B cell (primary cell): ENCODE results near the gene SREBF1. TPM values are rescaled to one million over a fixed set of nuclear protein-coding genes. Genes with fewer than 3 reads are reported as not detected.

Experiments
- ATAC-seq: fragments of 200-7000 bp; cut with Tn5 transposase; one replicate; pipeline ENCODE4 v1.10.0; 2021; ENCODE audit warnings: low read depth, mild to moderate bottlenecking, moderate number of reproducible peaks, moderate library complexity
- CTCF ChIA-PET: fragments of 350-600 bp; sonication (Branson Sonifier 250); formaldehyde crosslinking; loops from one replicate; lab custom pipeline; 2021; ENCODE audit warnings: antibody characterized with exemption, inconsistent platforms; lab: Charles Lee
- POLR2A ChIA-PET: fragments of 350-600 bp; sonication (Branson Sonifier 250); formaldehyde crosslinking; loops from one replicate; lab custom pipeline; 2021; ENCODE audit warnings: antibody characterized with exemption; lab: Charles Lee
- DNase-seq: peaks from one replicate; pipeline ENCODE4 v3.0.0; 2013
- H2AFZ ChIP-seq: 2 replicates; pipeline ENCODE4 v1.6.1; 2012; ENCODE audit warnings: mild to moderate bottlenecking, low read depth, low read length; ENCODE audit not compliant: insufficient read depth, poor library complexity, severe bottlenecking
- H3K27ac ChIP-seq, 2 donors: 1 replicate in 1 of 2; 2 replicates in 1 of 2; pipeline ENCODE4 v1.5.1; 2012 to 2013; ENCODE audit warnings: low read length in 2 of 2, mild to moderate bottlenecking in 2 of 2, moderate library complexity in 1 of 2
- H3K27me3 ChIP-seq, 4 experiments: fragments of 200-600 bp in 1 of 4; sonication (generic) in 1 of 4; replicated peaks in 1 of 4; 1 replicate in 2 of 4; 2 replicates in 2 of 4; pipeline versions ENCODE4 v1.6.1 to v1.7.0; 2013 to 2016; ENCODE audit warnings: low read length in 3 of 4, mild to moderate bottlenecking in 2 of 4, mixed read lengths in 1 of 4, moderate library complexity in 1 of 4; ENCODE audit not compliant: insufficient read depth in 4 of 4, control insufficient read depth in 3 of 4; ENCODE audit errors: control extremely low read depth in 1 of 4
- H3K36me3 ChIP-seq, 2 experiments: replicated peaks in 1 of 2; 1 replicate in 1 of 2; 2 replicates in 1 of 2; pipeline versions ENCODE4 v1.6.1 to v1.7.1; 2013; ENCODE audit warnings: low read length in 1 of 2; ENCODE audit not compliant: insufficient read depth in 2 of 2, control insufficient read depth in 1 of 2; ENCODE audit errors: control extremely low read depth in 1 of 2, extremely low read depth in 1 of 2
- H3K4me1 ChIP-seq, 2 donors: fragments of 200-600 bp in 1 of 2; sonication (generic) in 1 of 2; 1 replicate in 1 of 2; 2 replicates in 1 of 2; pipeline versions ENCODE4 v1.5.1 to v1.6.1; 2013 to 2017; ENCODE audit warnings: low read length in 2 of 2; ENCODE audit not compliant: control insufficient read depth in 2 of 2, insufficient read depth in 2 of 2
- H3K4me2 ChIP-seq: replicated peaks from 2 replicates; pipeline ENCODE3; 2012; ENCODE audit warnings: mild to moderate bottlenecking, low read depth, low read length; ENCODE audit not compliant: poor library complexity, severe bottlenecking
- H3K4me3 ChIP-seq, 5 experiments: fragments of 200-600 bp in 1 of 5; sonication (generic) in 1 of 5; 1 replicate in 3 of 5; 2 replicates in 2 of 5; pipeline versions ENCODE4 v1.5.1 to v1.7.0; 2011 to 2016; ENCODE audit warnings: low read length in 4 of 5, mild to moderate bottlenecking in 4 of 5, low read depth in 2 of 5, control low read depth in 1 of 5, moderate library complexity in 1 of 5; ENCODE audit not compliant: insufficient read depth in 1 of 5; ENCODE audit errors: control extremely low read depth in 1 of 5, extremely low read depth in 1 of 5
- H3K79me2 ChIP-seq: fragments of 200-600 bp; sonication (generic); one replicate; pipeline ENCODE4 v1.6.0; 2016; ENCODE audit warnings: low read length; ENCODE audit not compliant: control insufficient read depth, insufficient read depth
- H3K9ac ChIP-seq: fragments of 200-600 bp; sonication (generic); 2 replicates; pipeline ENCODE4 v1.6.1; 2017; ENCODE audit warnings: mild to moderate bottlenecking, low read length, moderate library complexity
- H3K9me3 ChIP-seq, 3 donors: one replicate each; pipeline versions ENCODE4 v1.6.1 to v1.7.1; 2013; ENCODE audit warnings: low read length in 2 of 3; ENCODE audit not compliant: control insufficient read depth in 2 of 3, insufficient read depth in 1 of 3; ENCODE audit errors: control extremely low read depth in 1 of 3
- H4K20me1 ChIP-seq: 2 replicates; pipeline ENCODE4 v1.6.0; 2012; ENCODE audit warnings: mild to moderate bottlenecking, low read length; ENCODE audit not compliant: insufficient read depth, control insufficient read depth, poor library complexity, severe bottlenecking
- H3K27ac Mint-ChIP-seq: one replicate; pipeline ENCODE4 v1.8.0; 2021; ENCODE audit warnings: mixed read lengths
- H3K27me3 Mint-ChIP-seq: one replicate; pipeline ENCODE4 v1.8.0; 2021; ENCODE audit warnings: mixed read lengths
- H3K4me1 Mint-ChIP-seq: one replicate; pipeline ENCODE4 v1.8.0; 2021; ENCODE audit warnings: mixed read lengths
- H3K4me3 Mint-ChIP-seq: one replicate; pipeline ENCODE4 v1.8.0; 2021; ENCODE audit warnings: mixed read lengths
- H3K9me3 Mint-ChIP-seq: one replicate; pipeline ENCODE4 v1.8.0; 2022; ENCODE audit warnings: mixed read lengths; ENCODE audit not compliant: insufficient read depth
- CTCF ChIP-seq: fragments of 200-600 bp; IDR thresholded peaks from one replicate; pipeline ENCODE4 v1.8.0; 2022; ENCODE audit warnings: antibody characterized with exemption, mild to moderate bottlenecking
- EZH2 ChIP-seq: IDR thresholded peaks from 2 replicates; pipeline ENCODE4 v1.6.1; 2012; ENCODE audit warnings: borderline replicate concordance, low read depth, mild to moderate bottlenecking, moderate library complexity, low read length; ENCODE audit not compliant: insufficient read depth, poor library complexity, severe bottlenecking
- WGBS: methylation state at CpG from one replicate; pipeline ENCODE4 v1.1.5; 2013; ENCODE audit warnings: missing lambda C conversion rate; ENCODE audit not compliant: insufficient coverage; 5-methylcytosine and 5-hydroxymethylcytosine counted together
- intact Hi-C: fragments of 100-400 bp; cut with micrococcal nuclease; formaldehyde crosslinking; loops from one replicate; pipeline ENCODE4 v1.10.0; 2022
- polyA plus RNA-seq: library from polyadenylated mRNA; depleted of rRNA; stranded (reverse); fragments of >200 nt; gene quantifications from 2 replicates; pipeline ENCODE4 v1.2.3, GENCODE V29; 2012
- total RNA-seq, 2 donors: library from RNA; stranded (reverse); fragments of 120-200 nt in 1 of 2; gene quantifications; 1 replicate in 1 of 2; 2 replicates in 1 of 2; pipeline versions ENCODE4 v1.2.3 to v1.2.4, GENCODE V29; 2013 to 2022

SREBF1 gene
- total and polyA plus RNA-seq, 2 donors (not counting 1 experiment from before 2014, with no cell fraction given) = 21.6 to 34.9 TPM

DNA sequence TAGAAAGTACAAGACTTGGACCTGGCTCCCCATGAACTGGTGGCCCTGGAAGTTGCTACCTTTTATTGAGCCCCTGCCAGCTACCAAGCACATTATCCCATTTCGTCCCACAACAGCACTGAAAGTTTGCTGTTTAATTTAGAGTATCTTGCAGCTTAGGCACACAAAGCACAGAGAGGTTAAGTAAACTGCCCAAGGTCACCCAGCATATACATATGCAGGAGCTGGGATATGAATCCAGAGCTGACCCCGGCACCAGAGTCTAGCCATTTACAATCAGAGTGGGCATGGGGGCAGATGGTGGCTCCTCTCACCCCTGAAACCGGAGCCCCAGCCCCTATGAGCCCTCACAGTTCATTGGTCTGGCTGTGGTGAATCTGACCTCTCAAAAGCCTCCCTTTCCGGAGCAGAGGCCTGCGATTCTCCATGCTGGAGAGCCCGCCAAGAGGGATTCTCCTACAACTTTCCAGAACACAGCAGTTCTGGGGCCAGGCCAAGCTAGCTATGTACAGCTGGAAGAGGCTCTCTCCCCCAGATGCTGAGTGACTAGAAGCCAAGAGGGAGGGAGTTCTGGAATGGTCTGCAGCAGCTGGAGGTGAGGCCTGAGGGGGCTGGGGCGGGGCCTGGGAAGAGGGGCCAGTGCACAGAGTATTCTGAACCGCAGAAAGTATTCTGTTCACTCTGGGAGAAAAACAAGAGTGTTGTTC lies 58.3 kb downstream of the SREBF1 start:
- Histone ChIP-seq H3K9me3 (peaks cover 0 to 4% (median 0%) of the 10 kb centered on the region in 3 donors), H4K20me1 (peaks cover 52% of the 10 kb centered on the region), H3K4me3 (no peak overlapping the region), H3K27me3 (peaks cover 0 to 16% (median 3%) of the 10 kb centered on the region in 4 experiments), H3K27ac (no peak overlapping the region), H2AFZ (no peak overlapping the region), H3K9ac (no peak overlapping the region), H3K36me3 (no peaks in the 10 kb centered on the region), H3K4me2 (no peak overlapping the region), H3K4me1 (peaks cover 10 to 17% of the 10 kb centered on the region in 2 donors), H3K79me2 (peaks cover 5% of the 10 kb centered on the region)
- H3K4me3 Mint-ChIP-seq = no peak overlapping the region
- H3K27ac Mint-ChIP-seq = no peak overlapping the region
- ChIA-PET CTCF (interaction anchor here (0.7 kb wide), 1 partner anchor 96 kb away, joined by 3 read pairs; no protein-coding TSS in a partner anchor), POLR2A (no interaction called here)
- H3K9me3 Mint-ChIP-seq = no peaks in the 10 kb centered on the region
- DNase-seq (no peak), ATAC-seq (no peak)
- TF ChIP-seq EZH2 = no peak
- WGBS = 97% methylated on average over 7 of the region's 8 CpGs
- peaks cover 5% of the 10 kb centered on the region for H3K27me3 Mint-ChIP-seq
- peaks cover 10% of the 10 kb centered on the region for H3K4me1 Mint-ChIP-seq
- intact Hi-C loops = no loop called here

DNA sequence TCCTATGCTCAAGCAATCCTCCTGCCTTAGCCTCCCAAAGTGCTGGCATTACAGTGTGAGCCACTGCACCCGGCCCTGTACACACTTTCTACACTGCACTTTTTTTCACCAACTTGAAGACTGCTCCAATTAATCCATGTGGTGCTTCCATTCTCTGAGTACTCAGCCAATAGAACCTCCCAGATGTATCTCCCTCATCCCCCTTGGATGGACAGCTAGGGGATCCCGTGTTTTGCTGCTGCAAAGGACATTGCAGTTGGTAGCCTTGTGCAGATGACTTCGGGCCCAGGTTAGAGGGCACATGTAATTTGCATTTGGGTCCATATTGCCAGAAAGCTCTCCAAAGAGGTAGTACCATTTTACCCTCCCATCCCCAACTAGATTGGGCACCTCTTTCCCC lies 59.9 kb downstream of the SREBF1 start:
- Mint-ChIP-seq H3K27me3 (peaks cover 5% of the 10 kb centered on the region), H3K4me3 (no peak overlapping the region), H3K27ac (no peak overlapping the region), H3K9me3 (no peaks in the 10 kb centered on the region), H3K4me1 (peaks cover 14% of the 10 kb centered on the region)
- CTCF ChIA-PET = no interaction called here
- Histone ChIP-seq H3K4me2 (no peak overlapping the region), H3K36me3 (no peaks in the 10 kb centered on the region), H3K9ac (no peak overlapping the region), H3K79me2 (peaks cover 5% of the 10 kb centered on the region), H3K27me3 (peaks cover 0 to 14% (median 3%) of the 10 kb centered on the region in 4 experiments), H3K4me1 (peaks cover 9 to 12% of the 10 kb centered on the region in 2 donors), H4K20me1 (peaks cover 40% of the 10 kb centered on the region), H3K27ac (no peak overlapping the region), H3K9me3 (peaks cover 0 to 3% (median 0%) of the 10 kb centered on the region in 3 donors), H2AFZ (no peak overlapping the region), H3K4me3 (no peak overlapping the region)
- DNase-seq = no peak
- intact Hi-C loops = no loop called here
- TF ChIP-seq CTCF = no peak
- POLR2A ChIA-PET = no interaction called here
- no peak for ATAC-seq
- WGBS = 79% methylated on average over 3 of the region's 3 CpGs
